Measurements from ENCODE around the gene ACOD1.
"Not testable (repeated sequence)": the region's sequence is repeated elsewhere in the genome, so short reads cannot be mapped to it uniquely, and the experiment has no call there.

The ACOD1 gene

GRCh38 chr13:76955661-76956060 is 7.3 kb downstream of the ACOD1 start:
- H3K4me3 ChIP-seq (ENCODE audit: low read depth, low read length), result no peak overlapping the region
- ChIA-PET CTCF (interaction anchor here (2.5 kb wide), 1 partner anchor 24 kb away, joined by 10 read pairs; no protein-coding TSS in a partner anchor), POLR2A (no interaction called here)
- DNase-seq (ENCODE audit: low read depth, low spot score), result no peak
- no peak for TF ChIP-seq CTCF (IDR thresholded peaks at IDR 0.05; ENCODE audit: insufficient read depth, low read length, missing control alignments)

GRCh38 chr13:76958841-76959432 is 10.6 kb downstream of the ACOD1 start:
- no peak for TF ChIP-seq CTCF (IDR thresholded peaks at IDR 0.05; ENCODE audit: insufficient read depth, low read length, missing control alignments)
- H3K4me3 ChIP-seq (ENCODE audit: low read depth, low read length), result no peak overlapping the region
- no peak for DNase-seq (ENCODE audit: low read depth, low spot score)
- ChIA-PET CTCF (no interaction called here), POLR2A (no interaction called here)

- POLR2A ChIA-PET; DNase-seq (ENCODE audit: low read depth, low spot score); H3K4me3 ChIP-seq (ENCODE audit: low read depth, low read length); CTCF ChIA-PET: not testable (repeated sequence)
Observed at GRCh38 chr13:76959734-76960133, 11.4 kb downstream of the ACOD1 start.

- CTCF ChIA-PET, result interaction anchor here (8.2 kb wide), 1 partner anchor 15 kb away, joined by 93 read pairs; no protein-coding TSS in a partner anchor
- POLR2A ChIA-PET, result no interaction called here
- peak; percentile 41 for DNase-seq (ENCODE audit: low read depth, low spot score)
- no peak overlapping the region for H3K4me3 ChIP-seq (ENCODE audit: low read depth, low read length)
- no peak for TF ChIP-seq CTCF (IDR thresholded peaks at IDR 0.05; ENCODE audit: insufficient read depth, low read length, missing control alignments)
Observed at GRCh38 chr13:76965759-76966421, 17.6 kb downstream of the ACOD1 start.

- CTCF ChIA-PET, result interaction anchor here (8.2 kb wide), 1 partner anchor 14 kb away, joined by 93 read pairs; no protein-coding TSS in a partner anchor
Observed at GRCh38 chr13:76967031-76967430, 18.7 kb downstream of the ACOD1 start.

GRCh38 chr13:76968041-76968440 is 19.7 kb downstream of the ACOD1 start:
- CTCF ChIA-PET, result interaction anchor here (8.2 kb wide), 1 partner anchor 13 kb away, joined by 93 read pairs; no protein-coding TSS in a partner anchor
- DNase-seq (ENCODE audit: low read depth, low spot score), result no peak
- POLR2A ChIA-PET, result no interaction called here
- H3K4me3 ChIP-seq (ENCODE audit: low read depth, low read length), result no peak overlapping the region
- TF ChIP-seq CTCF (IDR thresholded peaks at IDR 0.05; ENCODE audit: insufficient read depth, low read length, missing control alignments), result no peak

More at GRCh38 chr13:76967031-76967430, 18.7 kb downstream of the ACOD1 start:
- POLR2A ChIA-PET, result no interaction called here
- no peak overlapping the region for H3K4me3 ChIP-seq (ENCODE audit: low read depth, low read length)
- no peak for DNase-seq (ENCODE audit: low read depth, low spot score)
- no peak for TF ChIP-seq CTCF (IDR thresholded peaks at IDR 0.05; ENCODE audit: insufficient read depth, low read length, missing control alignments)

All from AG04449 (cell line).